GM21786 (cell line): ENCODE results near the gene HPX.
"Not testable (repeated sequence)": the region's sequence is repeated elsewhere in the genome, so short reads cannot be mapped to it uniquely, and the experiment has no call there.

ENCODE experiments used
- ATAC-seq: cut with Tn5 transposase; IDR thresholded peaks from one replicate; pipeline ENCODE4 v1.9.1; 2021; ENCODE audit not compliant: unreplicated experiment

Gene HPX

DNA sequence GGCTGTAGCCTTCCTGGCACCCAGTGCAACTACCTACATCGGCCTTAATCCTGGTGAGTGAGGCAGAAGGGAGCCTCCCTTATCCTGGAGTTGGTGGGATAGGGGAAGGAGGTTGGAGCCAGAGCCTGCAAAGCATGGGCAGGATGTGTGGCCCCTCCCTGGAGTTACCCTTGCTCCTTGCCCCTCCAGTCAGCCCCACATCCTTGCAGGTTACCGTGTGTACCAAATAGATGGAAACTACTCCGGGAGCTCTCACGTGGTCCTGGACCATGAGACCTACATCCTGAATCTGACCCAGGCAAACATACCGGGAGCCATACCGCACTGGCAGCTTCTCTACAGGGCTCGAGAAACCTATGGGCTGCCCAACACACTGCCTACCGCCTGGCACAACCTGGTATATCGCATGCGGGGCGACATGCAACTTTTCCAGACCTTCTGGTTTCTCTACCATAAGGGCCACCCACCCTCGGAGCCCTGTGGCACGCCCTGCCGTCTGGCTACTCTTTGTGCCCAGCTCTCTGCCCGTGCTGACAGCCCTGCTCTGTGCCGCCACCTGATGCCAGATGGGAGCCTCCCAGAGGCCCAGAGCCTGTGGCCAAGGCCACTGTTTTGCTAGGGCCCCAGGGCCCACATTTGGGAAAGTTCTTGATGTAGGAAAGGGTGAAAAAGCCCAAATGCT is 46.7 kb downstream of the HPX start:
- ATAC-seq = no peak

DNA sequence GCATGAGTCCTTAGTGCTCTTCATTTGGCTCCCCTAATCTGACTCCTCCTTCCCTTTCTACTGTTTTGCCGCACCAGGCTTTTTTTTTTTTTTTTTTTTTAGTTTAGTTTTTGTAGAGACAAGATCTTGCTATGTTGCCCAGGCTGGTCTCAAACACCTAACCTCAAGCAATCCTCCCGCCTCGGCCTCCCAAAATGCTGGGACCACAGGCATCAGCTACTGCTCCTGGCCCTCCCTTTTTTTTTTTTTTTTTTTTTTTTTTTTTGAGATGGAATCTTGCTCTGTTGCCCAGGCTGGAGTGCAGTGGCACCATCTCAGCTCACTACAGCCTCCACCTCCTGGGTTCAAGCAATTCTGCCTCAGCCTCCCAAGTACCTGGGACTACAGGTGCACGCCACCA is 48.5 kb downstream of the HPX start:
- not testable (repeated sequence) for ATAC-seq

DNA sequence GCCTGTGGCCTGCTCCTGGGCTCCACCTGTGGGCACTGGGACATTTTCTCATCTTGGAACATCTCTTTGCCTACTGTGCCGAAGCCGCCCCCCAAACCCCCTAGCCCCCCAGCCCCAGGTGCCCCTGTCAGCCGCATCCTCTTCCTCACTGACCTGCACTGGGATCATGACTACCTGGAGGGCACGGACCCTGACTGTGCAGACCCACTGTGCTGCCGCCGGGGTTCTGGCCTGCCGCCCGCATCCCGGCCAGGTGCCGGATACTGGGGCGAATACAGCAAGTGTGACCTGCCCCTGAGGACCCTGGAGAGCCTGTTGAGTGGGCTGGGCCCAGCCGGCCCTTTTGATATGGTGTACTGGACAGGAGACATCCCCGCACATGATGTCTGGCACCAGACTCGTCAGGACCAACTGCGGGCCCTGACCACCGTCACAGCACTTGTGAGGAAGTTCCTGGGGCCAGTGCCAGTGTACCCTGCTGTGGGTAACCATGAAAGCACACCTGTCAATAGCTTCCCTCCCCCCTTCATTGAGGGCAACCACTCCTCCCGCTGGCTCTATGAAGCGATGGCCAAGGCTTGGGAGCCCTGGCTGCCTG is 49.2 kb downstream of the HPX start:
- no peak for ATAC-seq

DNA sequence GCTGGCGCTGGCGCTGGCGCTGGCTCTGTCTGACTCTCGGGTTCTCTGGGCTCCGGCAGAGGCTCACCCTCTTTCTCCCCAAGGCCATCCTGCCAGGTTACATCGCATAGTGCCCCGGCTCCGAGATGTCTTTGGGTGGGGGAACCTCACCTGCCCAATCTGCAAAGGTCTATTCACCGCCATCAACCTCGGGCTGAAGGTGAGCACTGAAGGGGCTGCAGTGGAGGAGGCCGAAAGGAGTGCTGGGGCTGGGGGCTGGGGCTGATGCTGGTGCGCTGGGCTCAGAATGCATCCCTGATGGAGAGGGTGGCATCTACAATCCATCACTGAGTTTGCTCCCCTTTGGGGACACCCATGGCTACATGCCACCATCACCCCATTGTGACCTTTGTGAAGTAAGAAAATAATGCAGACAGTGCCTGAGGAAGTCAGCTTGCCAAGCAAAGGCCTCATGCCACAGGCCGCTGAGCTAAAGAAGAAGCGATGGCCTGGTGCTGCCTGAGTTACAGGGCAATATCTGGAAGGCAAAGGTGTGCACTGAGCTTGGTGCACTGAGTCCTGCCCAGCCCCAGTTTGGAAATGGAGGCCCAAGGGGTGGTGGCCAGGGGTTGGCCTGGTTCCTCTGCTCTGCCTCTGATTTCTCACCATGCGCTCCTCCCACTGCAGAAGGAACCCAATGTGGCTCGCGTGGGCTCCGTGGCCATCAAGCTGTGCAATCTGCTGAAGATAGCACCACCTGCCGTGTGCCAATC is 49.9 kb downstream of the HPX start:
- no peak for ATAC-seq

DNA sequence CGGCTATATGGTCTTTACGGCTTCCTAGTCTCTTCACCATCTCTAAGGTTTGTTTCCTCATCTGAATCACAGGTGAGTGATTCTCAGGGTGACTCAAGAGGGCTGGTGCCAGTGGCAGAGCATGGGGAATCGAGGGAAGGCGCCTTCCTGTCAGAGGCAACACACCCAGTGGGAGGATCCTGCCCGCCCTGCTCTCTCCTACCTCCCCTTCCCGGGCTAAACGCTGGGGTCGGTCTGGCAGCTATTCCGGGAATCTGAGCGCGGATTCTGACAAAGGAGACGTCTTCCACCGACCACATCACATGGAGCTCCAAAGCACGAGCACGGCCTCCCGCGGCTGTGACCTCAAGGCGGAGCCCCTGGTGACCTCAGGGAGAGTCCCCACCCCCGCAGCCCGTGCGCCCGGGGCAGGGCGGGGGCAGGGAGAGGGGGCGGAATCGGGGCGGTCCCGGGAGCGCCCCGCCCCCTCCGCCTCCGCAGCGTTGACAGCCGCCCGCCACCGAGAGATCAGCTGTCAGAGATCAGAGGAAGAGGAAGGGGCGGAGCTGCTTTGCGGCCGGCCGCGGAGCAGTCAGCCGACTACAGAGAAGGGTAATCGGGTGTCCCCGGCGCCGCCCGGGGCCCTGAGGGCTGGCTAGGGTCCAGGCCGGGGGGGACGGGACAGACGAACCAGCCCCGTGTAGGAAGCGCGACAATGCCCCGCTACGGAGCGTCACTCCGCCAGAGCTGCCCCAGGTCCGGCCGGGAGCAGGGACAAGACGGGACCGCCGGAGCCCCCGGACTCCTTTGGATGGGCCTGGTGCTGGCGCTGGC is 50.7 kb downstream of the HPX start, which contains the start of gene SMPD1:
Gene SMPD1 (plus strand): TSS at position 570 of the 813 bp plus-strand sequence. CDS start 125 bp downstream, at position 695.
- ATAC-seq = peak; percentile 95

DNA sequence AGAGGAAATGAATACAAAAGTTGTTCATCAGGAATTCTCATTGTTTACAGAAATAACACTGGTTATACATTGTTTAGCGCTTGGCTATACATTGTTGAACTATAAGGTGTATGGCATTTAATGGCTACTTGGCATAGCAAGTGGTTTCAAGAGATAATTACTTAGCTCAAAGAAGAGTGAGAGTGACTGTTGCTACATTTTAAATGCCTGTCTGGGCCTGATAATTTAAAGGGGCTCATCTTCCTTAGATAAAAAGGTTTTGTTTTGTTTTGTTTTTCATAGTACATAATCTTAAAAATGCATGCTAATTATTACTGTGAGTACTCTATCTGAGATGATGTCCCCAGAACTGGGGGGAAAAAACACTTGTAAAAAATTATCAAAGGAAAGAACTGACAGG is 52.0 kb downstream of the HPX start:
- no peak for ATAC-seq

DNA sequence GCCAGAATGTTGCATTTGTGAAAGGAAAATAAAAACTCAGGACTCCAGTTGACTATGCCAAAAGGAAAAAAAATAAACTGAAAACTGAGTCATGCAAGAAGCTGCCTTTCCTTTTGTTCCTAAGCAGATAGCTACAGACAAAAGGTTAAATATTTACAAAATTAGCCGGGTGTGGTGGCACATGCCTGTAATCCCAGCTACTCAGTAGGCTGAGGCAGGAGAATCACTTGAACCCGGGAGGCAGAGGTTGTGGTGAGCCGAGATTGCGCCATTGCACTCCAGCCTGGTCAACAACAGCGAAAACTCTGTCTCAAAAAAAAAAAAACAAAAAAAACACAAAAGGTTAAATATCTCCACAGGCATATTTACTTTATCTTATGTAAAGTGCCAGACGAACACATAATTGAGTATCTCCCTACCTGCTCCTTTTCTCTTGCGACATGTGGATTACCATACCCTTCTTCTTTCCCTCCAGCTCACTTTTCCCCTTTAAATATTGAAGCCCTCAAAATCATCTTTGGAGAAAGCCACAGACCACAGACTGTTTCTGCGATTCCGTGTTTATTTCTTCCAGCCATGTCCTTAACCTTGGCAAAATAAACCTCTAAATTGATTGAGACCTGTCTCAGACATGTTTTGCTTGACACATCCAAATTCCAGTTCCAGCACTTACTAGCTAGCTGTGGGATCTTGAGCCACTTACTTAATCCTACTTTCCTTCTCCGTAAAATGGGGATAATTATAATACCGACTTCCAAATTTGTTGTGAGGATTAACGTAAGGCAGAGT is 52.8 kb downstream of the HPX start:
- no peak for ATAC-seq

DNA sequence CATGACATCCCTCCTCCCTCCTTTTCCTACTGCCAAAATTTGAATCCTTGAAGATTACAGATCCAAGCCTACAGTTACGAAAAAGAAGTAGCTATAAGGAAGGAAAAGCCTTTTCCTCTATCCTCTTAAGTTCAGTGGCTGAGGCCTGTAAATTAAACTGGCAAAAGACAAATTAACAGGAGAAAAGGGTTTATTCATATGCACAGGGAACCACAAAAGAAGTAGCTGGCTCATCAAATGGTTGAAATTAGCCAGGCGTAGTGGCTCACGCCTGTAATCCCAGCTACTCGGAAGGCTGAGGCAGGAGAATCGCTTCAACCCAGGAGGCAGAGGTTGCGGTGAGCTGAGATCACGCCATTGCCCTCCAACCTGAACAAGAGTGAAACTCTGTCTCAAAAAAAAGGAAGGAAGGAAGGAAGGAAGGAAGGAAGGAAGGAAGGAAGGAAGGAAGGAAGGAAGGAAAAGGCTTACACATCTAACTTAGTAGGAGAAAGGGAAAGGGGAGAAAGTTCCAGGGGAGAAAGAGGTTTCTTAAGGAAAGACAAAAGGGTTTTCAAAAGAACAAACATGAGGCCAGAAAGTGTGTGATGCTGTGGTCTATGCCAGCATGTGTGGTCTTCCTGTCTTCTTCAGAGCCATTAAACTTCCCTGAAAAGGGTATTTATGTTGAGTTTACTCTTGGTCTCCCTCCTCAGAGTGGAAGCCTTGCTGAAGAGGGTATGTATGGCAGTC is 55.6 kb downstream of the HPX start:
- no peak for ATAC-seq
